ENCODE measurements around the gene LPIN2. TPM values are rescaled to one million over a fixed set of nuclear protein-coding genes. Genes with fewer than 3 reads are reported as not detected.

The LPIN2 gene
- total RNA-seq, 5 donors from 2014 or later (not counting 1 experiment from before 2014, with no cell fraction given), result 78.9 to 107 (median 88.8) TPM

DNA sequence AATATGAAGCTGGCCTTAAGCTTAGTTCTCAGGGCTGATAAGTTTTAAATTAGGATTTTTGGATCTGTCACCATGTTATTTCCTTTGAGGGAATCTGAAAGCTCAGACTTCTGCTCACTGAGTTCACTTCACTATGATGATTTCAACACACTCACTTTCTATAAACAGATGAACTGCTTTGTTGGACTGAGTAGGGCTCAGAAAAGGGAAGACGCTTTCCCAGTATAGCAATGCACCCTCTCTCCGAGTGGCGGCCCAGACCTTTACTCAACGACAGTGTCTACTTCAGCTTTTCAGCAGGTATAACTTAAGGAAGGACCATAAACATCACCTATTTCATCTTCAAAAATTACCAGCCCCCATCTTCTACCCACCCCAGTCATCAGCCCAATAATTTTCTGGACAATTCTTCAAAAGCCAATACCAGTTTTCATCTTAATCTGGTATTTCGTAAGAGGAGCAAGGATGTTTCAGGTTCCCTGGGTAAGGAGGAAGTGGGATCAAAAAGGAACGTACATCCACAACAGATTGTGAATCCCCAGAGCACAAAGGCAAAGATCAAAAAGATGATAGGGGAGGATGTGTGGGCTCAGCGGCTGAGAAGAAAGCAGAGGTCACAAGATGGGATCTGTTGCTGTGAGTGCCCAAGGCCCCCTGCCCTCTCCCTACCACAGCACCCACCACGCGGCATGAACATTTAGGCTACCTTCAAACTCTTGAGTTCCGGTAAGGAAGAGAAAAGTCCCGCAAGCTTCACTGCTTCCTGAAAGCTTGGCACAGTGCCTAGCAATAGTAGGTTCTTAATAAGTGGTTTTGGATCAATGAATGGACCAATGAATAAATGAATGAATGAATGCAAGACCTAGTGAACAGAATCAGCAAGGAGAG, 41.9 kb downstream of the LPIN2 start:
- POLR2A ChIA-PET, result interaction anchor here (0.6 to 3.3 kb wide), 8 partner anchors 8 to 289 kb away, joined by 3 to 21 read pairs (median 3); no protein-coding TSS in a partner anchor
- Histone ChIP-seq H3K4me1 (ENCODE audit: control insufficient read depth in 1 of 2, extremely low read depth in 1 of 2, insufficient read depth in 2 of 2, low read length in 2 of 2) (peaks cover 56 to 67% of the 10 kb centered on the region in 2 experiments), H3K27me3 (replicated peaks in 1 of 2; ENCODE audit: control insufficient read depth in 2 of 2, extremely low read depth in 1 of 2, insufficient read depth in 2 of 2, low read length in 1 of 2) (no peaks in the 10 kb centered on the region), H3K9me3 (no peaks in the 10 kb centered on the region), H3K36me3 (ENCODE audit: control insufficient read depth in 2 of 2, extremely low read depth in 1 of 2, insufficient read depth in 1 of 2, low read length in 1 of 2) (peaks cover 0 to 19% of the 10 kb centered on the region in 2 donors), H3K27ac (ENCODE audit: low read length) (peak overlapping the region; percentile 94), H3K4me3 (ENCODE audit: control insufficient read depth in 1 of 2, extremely low read depth in 1 of 2, low read length in 1 of 2) (peak overlapping the region; percentile 35 to 46)
- ATAC-seq (replicated peaks in 1 of 4) (peak; percentile 43 to 66 (median 51)), DNase-seq (peak in 25 of 35 experiments; percentile 25 to 76 (median 39))
- H3K9me3 Mint-ChIP-seq, result no peaks in the 10 kb centered on the region
- peak overlapping the region; percentile 75 to 89 (median 86) for H3K4me3 Mint-ChIP-seq
- CTCF ChIA-PET, result interaction anchor here (1.0 to 5.0 kb wide), 7 partner anchors 9 to 38 kb away, joined by 3 to 43 read pairs (median 6); no protein-coding TSS in a partner anchor
- H3K27me3 Mint-ChIP-seq, result no peaks in the 10 kb centered on the region
- H3K36me3 Mint-ChIP-seq, result peaks cover 23% of the 10 kb centered on the region
- peak overlapping the region; percentile 95 to 96 for H3K27ac Mint-ChIP-seq
- H3K4me1 Mint-ChIP-seq, result peaks cover 94 to 97% (median 95%) of the 10 kb centered on the region in 3 donors
- WGBS (ENCODE audit: insufficient coverage), result 9% methylated on average over 4 of the region's 11 CpGs

DNA sequence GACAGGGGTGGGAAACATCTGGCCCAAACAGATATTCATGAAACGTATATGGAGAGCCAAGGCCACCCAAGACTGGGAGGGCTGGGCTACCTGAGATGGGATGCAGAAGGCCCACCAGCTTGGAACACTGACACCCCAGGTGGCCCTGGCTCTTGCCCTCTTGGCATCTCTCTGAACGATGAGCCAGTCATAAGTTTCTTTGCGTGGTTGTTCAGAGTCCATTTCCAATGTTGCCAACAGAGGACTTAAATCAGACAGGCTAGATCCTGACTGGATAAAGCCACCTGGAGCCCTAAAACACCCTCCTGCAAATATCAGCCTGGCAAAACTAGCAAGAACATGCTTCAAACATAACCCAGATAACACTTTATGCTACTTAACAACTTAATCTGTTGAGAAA, 42.6 kb downstream of the LPIN2 start:
- Histone ChIP-seq H3K36me3 (ENCODE audit: control insufficient read depth in 2 of 2, extremely low read depth in 1 of 2, insufficient read depth in 1 of 2, low read length in 1 of 2) (peaks cover 0 to 14% of the 10 kb centered on the region in 2 donors), H3K9me3 (no peaks in the 10 kb centered on the region), H3K27ac (ENCODE audit: low read length) (peak overlapping the region; percentile 94), H3K27me3 (replicated peaks in 1 of 2; ENCODE audit: control insufficient read depth in 2 of 2, extremely low read depth in 1 of 2, insufficient read depth in 2 of 2, low read length in 1 of 2) (no peaks in the 10 kb centered on the region), H3K4me3 (ENCODE audit: control insufficient read depth in 1 of 2, extremely low read depth in 1 of 2, low read length in 1 of 2) (no peak overlapping the region), H3K4me1 (ENCODE audit: control insufficient read depth in 1 of 2, extremely low read depth in 1 of 2, insufficient read depth in 2 of 2, low read length in 2 of 2) (peaks cover 55 to 74% of the 10 kb centered on the region in 2 experiments)
- POLR2A ChIA-PET, result interaction anchor here in 1 of 2 donors (0.6 to 3.3 kb wide), 7 partner anchors 8 to 288 kb away, joined by 3 to 21 read pairs (median 3); no protein-coding TSS in a partner anchor
- H3K4me1 Mint-ChIP-seq, result peaks cover 94 to 95% (median 94%) of the 10 kb centered on the region in 3 donors
- 87% methylated on average over 3 of the region's 3 CpGs for WGBS (ENCODE audit: insufficient coverage)
- ATAC-seq (replicated peaks in 1 of 4) (no peak), DNase-seq (no peak)
- H3K9me3 Mint-ChIP-seq, result no peaks in the 10 kb centered on the region
- H3K27me3 Mint-ChIP-seq, result no peaks in the 10 kb centered on the region
- peaks cover 19% of the 10 kb centered on the region for H3K36me3 Mint-ChIP-seq
- CTCF ChIA-PET, result interaction anchor here (1.0 to 5.0 kb wide), 6 partner anchors 10 to 37 kb away, joined by 3 to 43 read pairs (median 5); no protein-coding TSS in a partner anchor
- peak overlapping the region; percentile 95 to 96 for H3K27ac Mint-ChIP-seq
- peak overlapping the region in 2 of 3 donors; percentile 75 to 89 for H3K4me3 Mint-ChIP-seq

DNA sequence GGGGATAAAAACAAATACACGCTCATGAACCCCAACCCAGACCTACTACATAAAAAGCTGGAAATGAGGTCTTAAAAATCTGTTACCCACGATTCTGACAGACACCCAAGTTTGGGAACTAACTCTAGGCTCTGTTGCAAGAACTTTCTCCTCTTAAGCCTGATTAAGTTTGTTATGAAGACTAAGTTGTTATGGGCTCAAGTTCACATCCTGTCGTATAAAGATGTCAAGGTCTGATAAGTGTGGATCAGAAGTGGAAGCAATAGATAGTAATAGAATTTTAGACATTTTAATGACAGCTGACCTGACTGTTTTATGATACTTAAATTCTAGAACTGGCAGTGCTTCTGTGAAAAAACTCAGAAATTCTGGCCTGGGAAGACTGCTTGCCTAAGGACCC, 43.2 kb downstream of the LPIN2 start:
- peak overlapping the region; percentile 95 to 96 for H3K27ac Mint-ChIP-seq
- ATAC-seq (replicated peaks in 1 of 4), result peak in 2 of 4 experiments; percentile 40 to 50
- Histone ChIP-seq H3K9me3 (no peaks in the 10 kb centered on the region), H3K36me3 (ENCODE audit: control insufficient read depth in 2 of 2, extremely low read depth in 1 of 2, insufficient read depth in 1 of 2, low read length in 1 of 2) (peaks cover 0 to 12% of the 10 kb centered on the region in 2 donors), H3K4me1 (ENCODE audit: control insufficient read depth in 1 of 2, extremely low read depth in 1 of 2, insufficient read depth in 2 of 2, low read length in 2 of 2) (peaks cover 59 to 75% of the 10 kb centered on the region in 2 experiments), H3K27me3 (replicated peaks in 1 of 2; ENCODE audit: control insufficient read depth in 2 of 2, extremely low read depth in 1 of 2, insufficient read depth in 2 of 2, low read length in 1 of 2) (no peaks in the 10 kb centered on the region), H3K27ac (ENCODE audit: low read length) (peak overlapping the region; percentile 94), H3K4me3 (ENCODE audit: control insufficient read depth in 1 of 2, extremely low read depth in 1 of 2, low read length in 1 of 2) (no peak overlapping the region)
- CTCF ChIA-PET, result interaction anchor here (1.1 to 5.0 kb wide), 7 partner anchors 9 to 26 kb away, joined by 3 to 43 read pairs (median 4); no protein-coding TSS in a partner anchor
- WGBS (ENCODE audit: insufficient coverage), result no CpG with 5 or more reads among the region's 3 CpGs
- peaks cover 19% of the 10 kb centered on the region for H3K36me3 Mint-ChIP-seq
- H3K9me3 Mint-ChIP-seq, result no peaks in the 10 kb centered on the region
- peaks cover 95 to 97% (median 96%) of the 10 kb centered on the region in 3 donors for H3K4me1 Mint-ChIP-seq
- DNase-seq, result peak in 1 of 35 experiments; percentile 53
- H3K4me3 Mint-ChIP-seq, result peak overlapping the region; percentile 34 to 89 (median 75)
- no peaks in the 10 kb centered on the region for H3K27me3 Mint-ChIP-seq
- POLR2A ChIA-PET, result interaction anchor here in 1 of 2 donors (0.7 to 1.8 kb wide), 4 partner anchors 10 to 485 kb away, joined by 3 to 9 read pairs (median 4); no protein-coding TSS in a partner anchor

DNA sequence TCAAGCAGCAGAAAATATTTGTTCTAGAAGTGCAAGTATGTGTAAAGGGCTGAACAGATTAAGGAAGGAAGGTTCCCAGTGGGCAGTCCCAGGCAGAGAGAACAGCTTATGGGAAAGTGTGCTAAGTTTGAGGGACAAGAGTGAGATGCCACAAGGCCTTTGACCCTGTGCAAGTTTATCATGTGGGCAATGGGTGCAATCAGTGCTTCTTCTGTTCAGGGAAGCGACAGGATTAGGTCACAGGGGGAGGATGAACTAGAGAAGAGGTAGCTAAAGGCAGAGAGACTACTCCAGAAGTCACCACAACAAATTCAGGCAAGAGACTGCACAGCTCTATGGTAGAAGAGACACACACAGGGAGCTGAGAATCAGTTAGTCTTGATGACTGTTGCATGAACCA, 44.3 kb downstream of the LPIN2 start:
- H3K9me3 Mint-ChIP-seq, result no peaks in the 10 kb centered on the region
- no peaks in the 10 kb centered on the region for H3K27me3 Mint-ChIP-seq
- ChIA-PET POLR2A (interaction anchor here (0.6 to 1.8 kb wide), 4 partner anchors 9 to 224 kb away, joined by 3 to 9 read pairs (median 4); no protein-coding TSS in a partner anchor), CTCF (interaction anchor here (0.5 to 2.3 kb wide), 11 partner anchors 8 to 94 kb away, joined by 3 to 12 read pairs (median 4); no protein-coding TSS in a partner anchor)
- H3K27ac ChIP-seq (ENCODE audit: low read length), result peak overlapping the region; percentile 94
- H3K4me3 ChIP-seq (ENCODE audit: control insufficient read depth in 1 of 2, extremely low read depth in 1 of 2, low read length in 1 of 2), result no peak overlapping the region
- peak in 3 of 4 experiments; percentile 2 to 6 (median 4) for ATAC-seq (replicated peaks in 1 of 4)
- peaks cover 14% of the 10 kb centered on the region for H3K36me3 Mint-ChIP-seq
- H3K4me1 ChIP-seq (ENCODE audit: control insufficient read depth in 1 of 2, extremely low read depth in 1 of 2, insufficient read depth in 2 of 2, low read length in 2 of 2), result peaks cover 69 to 81% of the 10 kb centered on the region in 2 experiments
- peaks cover 93 to 94% (median 94%) of the 10 kb centered on the region in 3 donors for H3K4me1 Mint-ChIP-seq
- peak overlapping the region; percentile 34 to 89 (median 75) for H3K4me3 Mint-ChIP-seq
- no peaks in the 10 kb centered on the region for H3K9me3 ChIP-seq
- peaks cover 0 to 10% of the 10 kb centered on the region in 2 donors for H3K36me3 ChIP-seq (ENCODE audit: control insufficient read depth in 2 of 2, extremely low read depth in 1 of 2, insufficient read depth in 1 of 2, low read length in 1 of 2)
- no CpG with 5 or more reads among the region's 1 CpG for WGBS (ENCODE audit: insufficient coverage)
- no peak for DNase-seq
- peak overlapping the region; percentile 95 to 96 for H3K27ac Mint-ChIP-seq
- H3K27me3 ChIP-seq (replicated peaks in 1 of 2; ENCODE audit: control insufficient read depth in 2 of 2, extremely low read depth in 1 of 2, insufficient read depth in 2 of 2, low read length in 1 of 2), result no peaks in the 10 kb centered on the region

DNA sequence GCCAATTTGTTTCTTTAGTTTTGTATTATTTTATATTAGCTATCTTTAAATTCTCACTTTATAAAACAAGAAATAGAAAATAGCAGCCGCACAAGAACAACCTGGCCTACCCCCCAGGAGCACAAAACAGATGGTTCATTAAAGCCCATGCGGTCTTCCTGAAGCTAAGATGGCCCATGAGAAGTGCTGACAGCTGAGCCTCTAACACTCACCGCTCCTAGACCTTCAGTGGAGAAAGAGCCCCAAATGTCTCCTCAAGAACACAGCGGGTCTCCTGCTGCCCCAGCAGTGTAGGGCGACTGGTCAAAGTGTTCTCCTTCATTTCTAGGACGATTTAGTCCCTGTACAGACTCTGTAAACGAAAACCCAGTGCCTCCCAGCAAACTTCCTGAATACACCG, 45.1 kb downstream of the LPIN2 start:
- Mint-ChIP-seq H3K4me3 (peak overlapping the region; percentile 34 to 89 (median 75)), H3K4me1 (peaks cover 93 to 95% (median 94%) of the 10 kb centered on the region in 3 donors), H3K27ac (peak overlapping the region; percentile 95 to 96), H3K27me3 (no peaks in the 10 kb centered on the region), H3K36me3 (peaks cover 13% of the 10 kb centered on the region), H3K9me3 (no peaks in the 10 kb centered on the region)
- peaks cover 0 to 10% of the 10 kb centered on the region in 2 donors for H3K36me3 ChIP-seq (ENCODE audit: control insufficient read depth in 2 of 2, extremely low read depth in 1 of 2, insufficient read depth in 1 of 2, low read length in 1 of 2)
- peak overlapping the region in 1 of 2 donors; percentile 4 for H3K4me3 ChIP-seq (ENCODE audit: control insufficient read depth in 1 of 2, extremely low read depth in 1 of 2, low read length in 1 of 2)
- H3K27ac ChIP-seq (ENCODE audit: low read length), result peak overlapping the region; percentile 94
- POLR2A ChIA-PET, result interaction anchor here in 1 of 2 donors (0.6 kb wide), 1 partner anchor 10 kb away, joined by 3 read pairs; no protein-coding TSS in a partner anchor
- H3K9me3 ChIP-seq, result no peaks in the 10 kb centered on the region
- CTCF ChIA-PET, result interaction anchor here (0.8 to 2.3 kb wide), 9 partner anchors 11 to 95 kb away, joined by 3 to 8 read pairs (median 4); no protein-coding TSS in a partner anchor
- H3K4me1 ChIP-seq (ENCODE audit: control insufficient read depth in 1 of 2, extremely low read depth in 1 of 2, insufficient read depth in 2 of 2, low read length in 2 of 2), result peaks cover 74 to 86% of the 10 kb centered on the region in 2 experiments
- DNase-seq (no peak), ATAC-seq (replicated peaks in 1 of 4) (no peak)
- WGBS (ENCODE audit: insufficient coverage), result 77% methylated on average over 4 of the region's 8 CpGs
- H3K27me3 ChIP-seq (replicated peaks in 1 of 2; ENCODE audit: control insufficient read depth in 2 of 2, extremely low read depth in 1 of 2, insufficient read depth in 2 of 2, low read length in 1 of 2), result no peaks in the 10 kb centered on the region
